ENCODE measurements around the gene M6PR. TPM values are rescaled to one million over a fixed set of nuclear protein-coding genes. Genes with fewer than 3 reads are reported as not detected.
A peak's percentile ranks its signal among the peaks of the same experiment; 100 is the strongest.
"Not testable (repeated sequence)": the region's sequence is repeated elsewhere in the genome, so short reads cannot be mapped to it uniquely, and the experiment has no call there.

The M6PR gene
- polyA plus RNA-seq, 4 donors: 194 to 209 (median 207) TPM

DNA sequence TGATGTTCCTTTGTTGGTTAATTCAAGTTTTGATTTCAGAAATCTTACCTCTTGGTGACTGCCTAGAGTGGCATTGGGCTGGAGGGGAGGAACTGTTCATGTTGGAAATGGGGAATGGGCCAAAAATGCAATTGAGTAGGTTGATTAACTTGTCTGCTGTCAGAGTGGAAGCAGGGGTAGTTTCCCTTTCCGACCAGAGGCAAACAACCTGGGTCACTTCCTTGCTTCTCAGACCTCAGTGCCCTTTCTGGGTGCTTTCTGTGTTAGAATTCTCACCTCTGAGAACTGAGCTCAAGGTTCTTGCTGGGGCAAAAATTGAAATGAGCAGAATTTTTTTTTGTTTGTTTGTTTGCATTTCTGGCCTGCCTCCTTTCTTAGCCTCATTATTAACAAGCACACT, 2.3 kb upstream of the M6PR start:
- DNase-seq (ENCODE audit: low read depth in 4 of 4, low spot score in 2 of 4): no peak

DNA sequence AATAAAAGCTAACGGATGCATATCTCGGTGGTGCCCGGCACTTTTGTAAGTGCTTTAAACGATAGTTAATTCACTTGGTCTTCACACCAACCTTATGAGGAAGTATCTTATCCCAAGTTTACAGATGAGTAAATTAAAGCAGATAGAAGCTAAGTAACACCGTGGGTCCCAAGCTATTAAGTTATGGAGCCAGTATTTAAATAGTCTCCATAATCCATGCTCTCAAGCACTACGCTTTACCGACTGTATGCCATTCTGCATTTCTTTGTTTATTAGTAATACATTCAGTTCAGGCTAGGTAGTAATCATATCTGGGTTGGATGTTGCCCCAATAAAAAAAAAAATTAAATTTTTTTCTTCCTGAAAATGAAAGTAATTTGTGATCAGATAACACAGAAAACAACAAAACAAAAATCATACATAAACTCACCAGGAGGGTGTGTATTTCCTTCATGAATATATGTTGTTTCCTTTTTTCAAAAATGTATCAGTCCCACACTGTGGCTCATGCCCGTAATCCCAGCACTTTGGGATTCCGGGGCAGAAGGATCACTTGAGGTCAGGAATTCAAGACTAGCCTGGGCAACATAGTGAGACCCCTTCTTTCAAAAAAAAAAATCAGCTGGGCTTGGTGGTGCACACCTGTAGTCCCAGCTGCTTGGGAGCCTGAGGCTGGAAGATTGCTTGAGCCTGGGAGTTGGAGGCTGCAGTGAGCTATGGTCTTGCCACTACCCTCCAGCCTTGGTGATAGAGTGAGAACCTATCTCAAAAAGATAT, 1.4 kb upstream of the M6PR start:
- no peak for DNase-seq (ENCODE audit: low read depth in 4 of 4, low spot score in 2 of 4)

DNA sequence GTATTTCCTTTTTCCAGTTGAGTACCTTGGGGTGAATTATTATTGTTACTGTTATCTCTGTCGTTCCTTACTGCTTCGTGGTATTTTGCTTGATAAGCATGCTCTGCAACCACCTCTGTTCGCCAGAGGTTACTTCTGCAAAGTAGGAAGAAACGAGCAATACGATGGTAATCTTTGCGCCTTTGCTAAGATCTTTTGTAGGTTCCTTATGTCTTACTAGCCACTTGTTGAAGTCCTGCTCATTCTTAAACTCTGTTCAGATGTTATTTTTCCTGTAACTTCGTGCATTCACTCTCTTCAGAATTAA, 729 bp upstream of the M6PR start:
- peak in 1 of 4 donors; percentile 71 for DNase-seq (ENCODE audit: low read depth in 4 of 4, low spot score in 2 of 4)

DNA sequence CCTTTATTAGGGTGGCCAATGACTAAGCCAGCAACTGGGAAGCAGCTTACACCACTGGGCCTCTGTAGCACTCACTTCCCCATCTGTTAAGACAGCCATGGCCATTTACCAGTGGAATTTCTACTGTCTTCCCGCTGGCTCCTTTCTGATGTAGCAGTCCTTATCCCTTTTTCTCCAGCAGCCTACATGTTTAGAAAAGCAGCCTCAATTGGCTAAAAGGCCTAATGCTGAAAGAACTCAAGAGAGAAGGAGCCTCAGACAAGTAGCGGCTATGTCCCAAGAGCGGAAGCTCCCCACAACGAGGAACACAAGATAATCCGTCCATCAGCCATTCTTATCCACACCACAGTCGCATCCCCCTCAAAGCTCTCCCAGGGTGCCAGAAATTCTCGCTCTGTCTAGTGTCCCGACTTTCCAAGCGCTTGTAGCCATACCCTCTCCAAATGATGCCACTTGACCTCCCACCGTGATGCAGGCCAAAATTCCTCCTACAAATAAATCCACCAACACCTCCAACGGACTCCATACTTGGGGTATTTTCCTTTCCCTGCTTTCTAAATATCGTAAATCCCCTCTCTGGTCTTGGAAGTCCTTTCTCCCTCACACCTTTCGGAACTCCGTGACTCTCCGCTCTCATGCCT, 624 bp downstream of the M6PR start:
- DNase-seq (ENCODE audit: low read depth in 4 of 4, low spot score in 2 of 4): peak in 2 of 4 donors; percentile 4 to 9

DNA sequence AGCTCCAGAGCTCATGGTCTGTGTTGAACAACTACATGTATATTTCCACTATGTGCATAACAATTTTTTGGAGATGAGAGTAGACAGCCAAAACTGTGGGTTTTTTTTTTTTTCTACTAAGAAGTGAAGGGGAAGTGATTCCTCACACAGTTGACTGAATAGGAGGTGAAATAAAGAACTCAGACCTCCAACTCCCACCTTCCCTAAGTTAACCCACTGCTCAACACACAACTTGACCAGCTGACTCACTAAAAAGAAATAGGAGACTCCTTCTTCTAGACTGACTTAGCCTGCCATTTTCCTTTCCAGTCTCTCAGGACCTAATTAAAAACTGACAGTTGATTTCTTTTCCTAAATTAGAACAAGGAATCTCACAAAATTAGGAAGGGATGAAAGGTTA, 1.7 kb downstream of the M6PR start:
- DNase-seq (ENCODE audit: low read depth in 4 of 4, low spot score in 2 of 4): no peak

DNA sequence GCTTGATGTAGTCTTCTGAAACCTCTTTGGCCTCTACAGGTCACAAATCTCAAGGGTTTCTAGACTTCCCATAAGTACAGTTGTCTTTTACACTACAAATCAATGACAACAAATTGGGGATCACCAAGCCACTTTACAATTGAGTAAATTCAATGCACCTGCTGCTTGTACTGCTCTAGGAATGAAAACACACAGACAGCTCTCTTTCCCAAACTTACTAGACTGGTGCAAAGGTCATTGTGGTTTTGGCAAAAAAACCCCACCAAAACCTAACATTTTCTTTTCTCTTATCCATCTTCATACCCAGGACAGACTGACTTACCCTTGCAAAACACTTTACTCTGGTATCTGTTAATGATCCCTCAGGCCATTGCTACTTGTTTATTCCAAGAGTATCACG, 2.7 kb downstream of the M6PR start:
- DNase-seq (ENCODE audit: low read depth in 4 of 4, low spot score in 2 of 4): no peak

DNA sequence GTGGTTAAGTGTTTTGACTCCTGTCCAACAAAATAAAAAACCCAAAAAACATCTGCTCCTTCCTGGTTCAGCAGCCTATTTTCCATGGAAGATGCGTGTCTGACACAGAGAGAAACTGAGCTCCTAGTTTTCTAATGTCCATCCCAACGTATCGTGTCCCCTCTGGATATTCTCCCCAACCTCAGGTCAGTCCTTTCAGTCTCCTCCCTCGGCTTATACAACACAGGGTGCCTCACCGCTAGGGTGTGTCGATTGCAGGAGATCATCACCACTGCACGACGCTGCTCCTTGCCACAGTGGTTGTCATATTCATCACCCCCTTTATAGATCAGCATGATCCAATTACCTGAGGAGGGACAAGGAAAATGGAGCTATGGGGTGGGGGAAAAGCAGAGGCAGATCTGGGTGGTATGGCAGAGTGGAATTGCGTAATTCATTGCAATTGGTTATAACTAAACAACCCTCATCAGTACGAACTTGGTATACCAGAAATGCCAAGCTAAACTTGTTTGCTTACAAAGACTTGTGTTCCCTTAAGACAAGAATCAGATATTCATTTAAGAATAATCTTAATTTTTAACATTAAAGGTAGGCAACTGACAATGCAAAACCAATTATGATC, 5.8 kb downstream of the M6PR start:
- no peak for DNase-seq (ENCODE audit: low read depth in 4 of 4, low spot score in 2 of 4)

DNA sequence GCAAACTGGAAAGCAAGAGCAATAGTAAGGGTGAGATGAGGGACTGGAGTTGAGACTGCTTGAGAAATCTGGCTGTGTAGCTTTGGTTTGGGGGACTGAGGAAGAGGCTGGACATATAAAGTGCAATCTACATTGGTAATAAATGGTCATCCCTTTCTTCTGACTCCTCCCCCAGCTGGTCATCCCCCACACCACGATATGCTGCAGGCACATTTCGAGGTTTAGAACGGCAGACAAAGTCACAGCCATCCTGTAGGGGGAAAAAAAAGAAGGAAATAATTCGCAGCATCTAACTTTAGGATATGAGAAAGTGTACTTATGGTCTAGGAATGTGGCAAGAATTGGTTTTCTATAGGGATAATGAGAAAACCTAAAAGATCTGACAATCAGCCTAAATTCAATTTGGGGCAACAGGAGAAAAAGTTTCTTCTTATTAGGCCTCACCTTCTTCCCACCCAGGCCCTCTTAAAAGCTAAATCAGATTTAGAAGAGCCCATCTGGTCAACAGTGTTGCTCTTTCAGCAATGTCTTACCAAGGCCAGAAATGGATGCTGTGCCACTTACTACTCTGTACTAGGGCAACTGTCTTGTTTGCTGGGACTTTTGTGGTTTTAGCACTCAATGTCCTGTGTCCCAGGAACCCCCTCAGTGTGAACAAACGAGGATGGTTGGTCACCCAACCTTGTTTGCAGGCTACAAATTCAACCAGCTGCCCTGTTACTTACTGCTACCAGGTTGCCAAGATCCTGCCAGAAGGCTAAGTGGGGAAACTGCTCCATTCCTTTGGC, 7.6 kb downstream of the M6PR start:
- no peak for DNase-seq (ENCODE audit: low read depth in 4 of 4, low spot score in 2 of 4)

DNA sequence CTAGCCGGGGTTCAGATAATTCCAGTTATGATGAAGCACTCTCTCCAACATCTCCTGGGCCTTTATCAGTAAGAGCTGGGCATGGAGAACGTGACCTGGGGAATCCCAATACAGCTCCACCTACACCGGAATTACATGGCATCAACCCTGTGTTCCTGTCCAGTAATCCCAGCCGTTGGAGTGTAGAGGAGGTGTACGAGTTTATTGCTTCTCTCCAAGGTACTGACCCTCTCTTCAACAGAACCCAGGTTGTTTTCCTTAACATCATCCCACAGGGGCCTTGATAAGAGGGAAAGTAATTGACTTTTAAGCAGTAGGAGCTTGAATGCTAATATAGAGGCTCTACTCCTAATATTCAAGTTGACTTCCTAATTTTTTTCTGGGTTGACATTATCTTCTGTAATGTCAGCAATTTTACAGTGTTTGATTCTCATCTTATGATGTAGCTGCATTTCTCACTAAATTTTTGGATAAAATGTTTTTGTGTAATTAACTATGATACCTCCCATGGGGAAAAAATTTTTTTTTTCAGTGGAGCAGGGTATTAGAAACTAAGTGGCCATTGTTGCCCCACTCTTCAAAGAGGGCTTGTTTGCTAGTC, 11.5 kb downstream of the M6PR start:
- DNase-seq (ENCODE audit: low read depth in 4 of 4, low spot score in 2 of 4): not testable (repeated sequence)

DNA sequence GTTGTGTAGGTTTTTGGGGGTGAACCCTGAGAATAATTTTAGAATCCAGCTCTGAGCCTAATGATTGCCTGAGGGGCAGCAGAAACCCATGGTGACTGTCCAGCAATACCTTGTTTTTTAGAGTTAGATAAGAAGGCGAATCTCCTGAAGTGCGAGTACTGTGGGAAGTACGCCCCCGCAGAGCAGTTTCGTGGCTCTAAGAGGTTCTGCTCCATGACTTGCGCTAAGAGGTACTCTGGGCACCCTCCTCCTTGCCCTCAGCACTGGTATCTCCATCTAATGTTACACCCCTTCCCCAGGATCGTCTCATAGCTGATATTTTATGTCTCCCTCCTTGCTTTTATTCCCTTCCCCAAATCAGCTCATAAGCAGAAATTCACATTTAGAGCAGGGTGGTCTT, 12.7 kb downstream of the M6PR start:
- no peak for DNase-seq (ENCODE audit: low read depth in 4 of 4, low spot score in 2 of 4)

DNA sequence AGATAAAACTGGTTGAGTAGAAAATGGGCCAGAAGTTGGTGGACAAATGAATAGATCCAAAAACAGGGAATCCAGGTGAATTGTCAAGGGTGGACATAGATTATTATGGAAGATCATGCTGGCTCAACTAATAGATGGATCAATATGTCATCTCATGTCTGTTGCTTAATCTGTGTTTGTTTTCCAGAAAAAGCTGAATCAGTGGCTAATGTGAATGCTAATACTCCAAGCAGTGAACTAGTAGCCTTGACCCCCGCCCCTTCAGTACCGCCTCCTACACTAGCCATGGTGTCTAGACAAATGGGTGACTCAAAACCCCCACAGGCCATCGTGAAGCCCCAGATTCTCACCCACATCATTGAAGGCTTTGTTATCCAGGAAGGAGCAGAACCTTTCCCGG, 15.4 kb downstream of the M6PR start:
- DNase-seq (ENCODE audit: low read depth in 4 of 4, low spot score in 2 of 4): not testable (repeated sequence)

DNA sequence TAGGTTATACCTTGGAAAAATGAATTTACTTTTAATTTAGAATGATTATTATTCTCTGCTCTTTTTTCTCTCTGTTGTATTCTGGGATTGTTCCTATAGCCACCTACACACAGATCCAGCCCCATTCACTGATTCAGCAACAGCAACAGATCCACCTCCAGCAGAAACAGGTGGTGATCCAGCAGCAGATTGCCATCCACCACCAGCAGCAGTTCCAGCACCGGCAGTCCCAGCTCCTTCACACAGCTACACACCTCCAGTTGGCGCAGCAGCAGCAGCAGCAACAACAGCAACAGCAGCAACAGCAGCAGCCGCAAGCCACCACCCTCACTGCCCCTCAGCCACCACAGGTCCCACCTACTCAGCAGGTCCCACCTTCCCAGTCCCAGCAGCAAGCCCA, 17.0 kb downstream of the M6PR start:
- DNase-seq (ENCODE audit: low read depth in 4 of 4, low spot score in 2 of 4): not testable (repeated sequence)

DNA sequence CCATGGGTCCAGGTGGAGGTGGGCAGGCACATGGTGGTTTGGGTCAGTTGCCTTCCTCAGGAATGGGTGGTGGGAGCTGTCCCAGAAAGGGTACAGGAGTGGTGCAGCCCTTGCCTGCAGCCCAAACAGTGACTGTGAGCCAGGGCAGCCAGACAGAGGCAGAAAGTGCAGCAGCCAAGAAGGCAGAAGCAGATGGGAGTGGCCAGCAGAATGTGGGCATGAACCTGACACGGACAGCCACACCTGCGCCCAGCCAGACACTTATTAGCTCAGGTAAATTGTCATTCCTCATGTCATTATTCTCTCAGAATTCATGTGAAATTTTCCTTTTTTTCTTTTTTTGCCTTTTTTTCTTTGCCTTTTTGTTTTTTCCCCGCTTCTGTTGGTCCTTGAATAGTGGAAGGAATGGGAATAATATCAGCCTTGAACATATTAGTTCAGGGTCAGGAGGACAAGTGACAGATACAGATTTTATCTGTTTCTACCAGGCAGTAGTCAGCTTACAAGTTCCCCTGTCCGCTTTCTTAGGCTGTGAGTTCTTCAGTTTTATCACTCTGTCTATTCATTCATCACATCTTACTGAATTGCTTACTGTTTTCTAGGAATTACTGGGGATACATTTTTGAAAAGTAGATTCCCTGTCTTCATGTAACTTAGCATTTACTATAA, 18.7 kb downstream of the M6PR start:
- DNase-seq (ENCODE audit: low read depth in 4 of 4, low spot score in 2 of 4): not testable (repeated sequence)

DNA sequence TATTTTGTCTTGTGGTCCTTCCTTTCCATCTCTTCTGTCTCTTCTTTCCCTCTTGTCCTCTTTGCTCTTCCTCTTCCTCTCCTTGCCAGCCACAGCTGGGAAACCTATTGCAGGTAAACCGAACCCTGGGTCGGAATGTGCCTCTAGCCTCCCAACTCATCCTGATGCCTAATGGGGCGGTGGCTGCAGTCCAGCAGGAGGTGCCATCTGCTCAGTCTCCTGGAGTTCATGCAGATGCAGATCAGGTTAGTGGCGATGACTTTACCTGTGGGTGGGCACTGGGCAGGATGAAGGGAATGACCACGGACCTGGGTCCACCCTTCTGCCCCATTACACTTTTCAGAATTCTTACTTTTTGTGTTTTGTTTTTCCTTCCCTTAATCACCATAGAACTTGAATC, 26.9 kb downstream of the M6PR start:
- no peak for DNase-seq (ENCODE audit: low read depth in 4 of 4, low spot score in 2 of 4)

DNA sequence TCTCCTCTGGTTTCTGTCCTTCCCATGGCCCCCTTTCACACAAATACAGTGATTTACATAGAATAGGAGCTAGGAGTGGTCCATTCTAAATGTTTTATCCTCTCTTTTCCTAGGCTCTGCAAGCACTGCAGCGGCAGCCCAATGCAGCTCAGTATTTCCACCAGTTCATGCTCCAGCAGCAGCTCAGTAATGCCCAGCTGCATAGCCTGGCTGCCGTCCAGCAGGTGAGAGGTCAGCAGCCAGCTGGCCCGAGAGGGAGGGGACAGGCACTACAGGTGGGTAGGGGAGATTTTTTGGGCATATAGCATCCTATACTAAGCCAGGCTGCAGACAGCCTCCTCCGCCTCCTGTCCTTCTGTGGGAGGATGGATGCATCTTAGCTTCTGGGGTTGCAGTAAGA, 29.8 kb downstream of the M6PR start:
- DNase-seq (ENCODE audit: low read depth in 4 of 4, low spot score in 2 of 4): not testable (repeated sequence)

DNA sequence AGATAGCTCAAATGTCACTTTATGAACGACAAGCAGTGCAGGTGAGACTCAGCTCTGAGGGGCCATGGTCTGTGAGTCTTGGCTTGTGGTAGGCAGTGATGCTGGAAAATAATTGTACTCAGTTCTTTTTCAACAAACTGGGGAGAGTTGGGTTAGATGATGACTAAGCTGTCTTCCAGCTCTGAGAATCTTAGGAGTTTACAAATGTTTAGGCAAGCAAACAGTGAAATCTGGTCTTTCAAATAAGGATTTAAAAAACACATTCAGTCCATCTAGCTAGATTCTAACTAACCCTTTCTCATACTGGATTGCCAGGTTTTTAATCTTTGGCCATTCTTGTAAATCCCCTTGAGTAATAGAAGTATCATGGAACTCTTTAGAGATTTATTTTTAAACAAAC, 31.7 kb downstream of the M6PR start:
- no peak for DNase-seq (ENCODE audit: low read depth in 4 of 4, low spot score in 2 of 4)

DNA sequence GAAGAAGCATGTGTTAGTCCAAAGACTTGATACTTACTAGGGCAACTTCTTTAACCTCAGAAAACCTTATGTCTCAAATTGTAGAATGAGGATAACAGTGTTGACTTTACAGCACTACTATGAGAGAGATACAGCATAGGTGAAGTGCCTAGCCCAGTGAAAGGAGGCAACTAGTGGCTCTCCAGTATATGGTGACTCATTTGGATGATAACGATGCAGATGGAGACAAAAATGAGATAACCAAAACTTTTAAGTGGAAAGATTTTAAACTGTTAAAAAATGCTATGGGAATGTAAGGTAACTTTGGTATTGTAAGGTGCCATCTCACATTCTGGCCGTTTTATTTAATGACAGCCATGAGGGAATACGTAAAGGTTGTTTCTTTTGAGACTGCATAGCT, 32.4 kb downstream of the M6PR start:
- no peak for DNase-seq (ENCODE audit: low read depth in 4 of 4, low spot score in 2 of 4)

DNA sequence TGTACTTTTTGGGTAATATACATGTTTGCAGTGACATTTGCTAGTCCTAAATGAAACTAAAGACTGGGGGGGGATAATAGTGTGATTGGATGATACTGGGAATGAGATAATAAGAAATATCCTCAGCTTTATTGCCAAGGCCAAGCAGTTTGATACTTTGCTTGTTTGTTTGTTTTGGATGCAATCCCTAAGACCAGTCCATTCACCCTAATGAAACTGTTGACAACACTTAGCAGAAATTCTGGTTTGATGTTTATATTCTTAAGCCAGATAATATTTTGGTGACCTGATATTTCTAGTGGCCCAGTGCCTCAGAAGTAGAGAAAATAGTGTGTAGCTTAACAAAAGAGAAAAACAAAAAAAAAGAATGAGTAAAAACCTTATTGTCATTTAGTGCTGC, 33.3 kb downstream of the M6PR start:
- DNase-seq (ENCODE audit: low read depth in 4 of 4, low spot score in 2 of 4): no peak

DNA sequence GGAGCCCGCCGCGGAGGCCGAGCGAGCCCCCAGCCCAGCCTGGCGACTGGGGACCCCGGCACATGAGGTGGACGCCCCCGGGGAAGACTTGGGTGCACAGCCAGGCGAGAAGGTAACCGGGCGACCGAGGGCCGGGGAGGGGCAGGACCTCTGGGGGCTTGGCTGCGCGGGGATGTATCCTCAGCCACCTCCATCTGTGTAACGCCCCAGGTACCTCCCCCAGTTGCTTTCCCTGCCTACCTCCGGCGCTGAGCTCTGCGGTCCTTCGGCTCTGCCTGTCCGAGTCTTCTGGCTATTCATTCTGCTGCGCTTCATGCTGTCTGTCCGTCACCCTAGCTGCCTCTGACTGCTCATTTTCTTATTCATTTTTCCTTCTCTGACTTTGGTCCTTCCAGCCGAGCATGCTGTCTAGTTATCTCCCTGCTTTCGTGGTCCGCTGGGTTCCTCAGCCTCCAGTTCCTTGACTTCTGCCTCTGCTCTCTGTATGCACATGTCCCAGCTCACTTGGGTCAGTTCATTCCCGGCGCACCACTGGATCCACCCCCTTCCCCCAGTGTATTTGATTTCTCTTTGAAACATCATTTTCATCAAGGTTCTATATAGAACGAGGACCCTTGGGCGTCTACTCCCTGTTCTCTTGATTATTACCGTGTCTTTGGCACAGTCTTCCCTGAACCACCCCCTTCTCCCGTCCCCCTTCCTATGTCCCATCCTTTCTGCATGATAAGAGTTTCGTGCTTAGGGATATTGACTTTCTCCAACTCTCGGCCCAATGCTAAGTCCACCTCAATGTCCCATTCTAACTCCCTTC, 34.5 kb downstream of the M6PR start:
- DNase-seq (ENCODE audit: low read depth in 4 of 4, low spot score in 2 of 4): peak in 1 of 4 donors; percentile 51

Data from left renal cortex interstitium (tissue), 4 donors.